Kidney tubule cell (primary cell): ENCODE measurements around the gene WDR35.
"Not testable (repeated sequence)": the region's sequence is repeated elsewhere in the genome, so short reads cannot be mapped to it uniquely, and the experiment has no call there.

ENCODE experiments used
- DNase-seq: peaks from one replicate; pipeline ENCODE4 v3.0.0-alpha.2; 2018; ENCODE audit warnings: low spot score

Gene WDR35

GRCh38 chr2:19942199-19942598 lies 47.7 kb downstream of the WDR35 start:
- no peak for DNase-seq

GRCh38 chr2:19937004-19937403 lies 52.9 kb downstream of the WDR35 start:
- DNase-seq, result no peak

DNA sequence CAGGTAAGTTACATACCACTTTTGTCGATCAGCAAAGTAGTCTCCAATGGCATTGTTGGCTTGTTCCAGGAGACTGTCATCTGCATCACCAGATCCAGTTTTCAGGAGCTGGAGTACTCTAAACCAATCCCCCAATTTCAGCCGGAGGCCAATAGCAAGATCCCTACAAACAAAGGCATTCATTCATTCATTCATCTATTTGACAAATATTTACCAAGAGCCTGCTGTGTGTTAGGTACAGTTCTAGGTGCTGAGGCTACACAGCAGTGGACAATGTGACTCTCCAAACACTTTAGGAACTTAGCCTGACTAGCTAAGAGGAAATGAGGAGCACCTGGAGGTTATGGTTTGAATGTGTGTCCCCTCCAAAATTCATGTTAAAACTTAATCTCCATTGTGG lies 53.7 kb downstream of the WDR35 start:
- DNase-seq, result no peak

DNA sequence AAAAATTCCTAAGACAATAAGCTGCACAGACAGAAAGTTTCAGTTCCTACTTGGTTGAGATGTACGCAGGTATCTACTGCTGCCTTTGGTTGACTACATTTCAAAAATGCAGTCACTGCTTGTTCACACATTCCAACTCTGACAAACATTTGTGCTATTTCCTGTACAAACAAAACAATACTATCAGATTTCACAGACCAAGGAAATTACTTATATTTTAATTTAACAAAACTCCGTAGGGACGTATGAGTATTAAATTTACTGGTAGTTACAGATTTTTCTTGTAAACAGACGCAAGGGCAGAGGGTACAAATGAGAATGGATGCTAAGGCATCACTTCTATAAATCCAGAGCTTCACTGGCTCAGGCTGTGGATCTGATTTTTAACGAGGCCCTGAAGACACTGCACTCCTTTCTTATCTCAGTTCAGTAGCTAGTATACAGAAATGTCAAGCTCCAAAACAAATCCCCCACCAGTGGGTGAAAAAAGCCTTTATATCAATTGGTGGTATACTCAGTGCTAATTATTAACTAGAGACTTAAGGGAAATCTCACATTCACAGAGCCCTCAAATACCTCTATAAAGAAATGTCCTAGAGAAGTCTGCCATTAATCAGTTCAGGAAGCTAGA lies 56.4 kb downstream of the WDR35 start:
- DNase-seq, result peak; percentile 90

DNA sequence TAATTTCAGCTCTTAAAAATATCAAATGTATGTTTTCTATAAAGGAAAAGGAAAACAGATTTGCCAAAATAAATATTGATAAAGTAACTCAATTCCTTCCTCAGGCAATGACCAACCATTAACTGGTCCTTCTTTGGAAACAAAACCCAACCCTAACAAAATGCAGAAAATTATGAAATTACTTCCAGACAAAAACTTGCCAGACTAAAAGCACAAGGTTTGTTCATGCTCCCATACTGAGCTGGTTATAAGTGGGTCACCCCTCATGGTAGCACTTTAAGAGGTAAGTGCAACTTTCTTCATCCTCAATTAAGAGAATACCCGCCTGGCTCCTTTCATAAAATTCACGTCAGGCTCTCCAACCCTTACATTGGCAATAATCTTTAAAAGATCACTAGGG lies 57.0 kb downstream of the WDR35 start:
- DNase-seq, result no peak

DNA sequence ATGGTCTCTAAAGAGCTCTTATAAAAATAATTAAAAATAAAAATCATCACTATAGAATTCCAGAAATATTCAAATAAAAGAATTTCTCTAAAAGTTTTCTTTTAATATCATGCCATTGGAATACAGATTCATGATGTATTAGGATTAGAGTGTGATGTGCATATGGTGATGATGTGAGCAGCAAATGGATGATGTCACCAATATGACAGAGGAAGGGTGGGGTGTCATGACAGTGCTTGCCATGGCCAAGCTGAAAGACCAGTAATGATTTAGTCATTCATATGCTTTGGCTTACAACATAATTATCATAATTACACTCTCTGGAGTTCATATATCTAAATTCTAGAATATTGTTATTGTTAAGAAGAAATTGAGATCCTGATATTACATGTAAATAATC lies 60.7 kb downstream of the WDR35 start:
- DNase-seq, result no peak

DNA sequence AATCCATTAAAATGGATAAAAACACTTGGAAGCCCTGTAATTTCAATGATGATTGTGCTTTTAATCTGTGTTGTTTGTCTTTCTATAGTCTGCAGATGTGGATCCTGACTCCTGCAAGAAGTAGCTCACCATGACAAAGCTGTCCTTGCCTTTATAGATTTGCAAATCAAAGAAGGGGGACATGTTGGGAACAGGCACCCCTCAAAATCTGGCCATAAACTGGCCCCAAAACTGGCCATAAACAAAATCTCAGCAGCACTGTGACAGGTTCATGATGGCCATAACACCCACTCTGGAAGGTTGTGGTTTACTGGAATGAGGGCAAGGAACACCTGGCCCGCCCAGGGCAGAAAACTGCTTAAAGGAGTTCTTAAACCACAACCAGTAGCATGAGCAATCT lies 62.1 kb downstream of the WDR35 start:
- DNase-seq, result not testable (repeated sequence)

DNA sequence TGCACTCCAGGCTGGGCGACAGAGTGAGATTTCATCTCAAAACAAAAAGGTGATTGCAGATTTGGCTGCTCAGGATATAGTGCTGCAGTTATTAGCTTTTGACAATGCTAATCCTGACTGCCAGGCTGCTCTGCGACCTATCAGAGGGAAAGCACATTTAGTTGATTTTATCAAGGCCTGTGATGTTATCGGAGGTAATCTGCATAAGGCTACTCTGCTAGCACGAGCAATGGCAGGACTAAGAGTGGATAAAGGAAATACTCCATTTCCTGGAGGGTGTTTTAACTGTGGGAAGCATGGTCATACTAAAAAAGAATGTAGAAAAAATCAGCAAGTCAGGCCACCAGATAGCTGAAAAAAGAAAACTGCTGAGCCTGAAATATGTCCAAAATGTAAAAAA lies 65.4 kb downstream of the WDR35 start:
- not testable (repeated sequence) for DNase-seq

DNA sequence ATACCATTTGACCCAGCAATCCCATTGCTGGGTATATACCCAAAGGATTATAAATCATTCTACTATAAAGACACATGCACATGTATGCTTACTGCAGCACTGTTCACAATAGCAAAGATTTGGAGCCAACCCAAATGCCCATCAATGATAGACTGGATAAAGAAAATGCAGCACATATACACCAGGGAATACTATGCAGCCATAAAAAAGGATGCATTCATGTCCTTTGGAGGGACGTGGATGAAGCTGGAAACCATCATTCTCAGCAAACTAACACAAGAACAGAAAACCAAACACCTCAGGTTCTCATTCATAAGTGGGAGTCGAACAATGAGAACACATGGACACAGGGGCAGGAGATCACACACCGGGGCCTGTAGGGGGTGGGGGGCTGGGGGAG lies 67.7 kb downstream of the WDR35 start:
- DNase-seq, result not testable (repeated sequence)

DNA sequence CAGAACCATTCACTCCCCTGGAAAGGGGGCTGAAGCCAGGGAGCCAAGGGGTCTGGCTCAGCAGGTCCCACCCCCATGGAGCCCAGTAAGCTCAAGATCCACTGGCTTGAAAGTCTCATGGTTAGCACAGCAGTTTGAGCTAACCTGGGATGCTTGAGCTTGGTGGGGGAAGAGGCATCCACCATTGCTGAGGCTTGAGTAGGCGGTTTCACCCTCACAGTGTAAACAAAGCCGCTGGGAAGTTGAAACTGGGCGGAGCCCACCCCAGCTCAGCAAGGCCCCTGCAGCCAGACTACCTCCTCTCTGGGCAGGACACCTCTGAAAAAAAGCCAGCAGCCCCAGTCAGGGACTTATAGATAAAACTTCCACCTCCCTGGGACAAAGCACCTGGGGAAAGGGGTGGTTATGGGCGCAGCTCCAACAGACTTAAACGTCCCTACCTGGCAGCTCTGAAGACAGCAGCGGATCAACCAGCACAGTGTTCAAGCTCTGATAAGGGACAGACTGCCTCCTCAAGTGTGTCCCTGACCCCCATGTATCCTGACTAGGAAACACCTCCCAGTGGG lies 73.4 kb downstream of the WDR35 start:
- DNase-seq, result no peak

GRCh38 chr2:19914266-19914975 lies 75.5 kb downstream of the WDR35 start:
- DNase-seq, result no peak

DNA sequence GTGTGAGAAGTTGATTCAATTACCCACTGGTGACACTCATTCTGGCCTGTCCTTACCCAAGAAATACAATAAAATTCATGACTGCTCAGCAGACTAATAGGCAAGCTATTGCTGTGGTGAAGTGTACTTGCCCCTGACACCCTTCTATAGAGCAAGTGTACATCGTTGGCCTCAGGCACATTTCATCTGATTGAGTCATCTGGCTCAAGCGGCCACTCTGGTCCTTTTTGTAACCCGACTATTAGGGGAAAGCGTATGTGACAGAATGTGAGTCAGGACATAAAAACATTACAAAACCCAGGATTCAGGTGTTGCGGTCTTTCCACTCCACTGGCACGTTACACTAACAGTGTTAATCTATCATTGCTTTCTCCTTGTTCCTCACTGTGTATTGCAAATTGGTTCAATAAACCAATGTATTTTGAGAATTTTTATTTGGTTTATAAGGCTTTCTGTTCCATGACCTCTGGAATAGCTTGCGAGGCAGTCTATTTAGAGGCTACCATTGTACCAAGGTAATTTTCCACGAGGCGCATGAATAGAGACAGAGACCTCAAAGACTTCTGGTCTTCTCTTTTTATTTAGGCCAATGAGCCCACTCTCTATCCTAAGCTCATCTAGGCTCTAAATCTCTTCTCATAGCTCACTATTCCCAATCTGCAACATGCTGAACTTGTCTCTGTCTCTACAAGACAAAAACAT lies 77.9 kb downstream of the WDR35 start:
- DNase-seq, result peak; percentile 97

GRCh38 chr2:19902216-19902740 lies 87.6 kb downstream of the WDR35 start:
- DNase-seq, result no peak

DNA sequence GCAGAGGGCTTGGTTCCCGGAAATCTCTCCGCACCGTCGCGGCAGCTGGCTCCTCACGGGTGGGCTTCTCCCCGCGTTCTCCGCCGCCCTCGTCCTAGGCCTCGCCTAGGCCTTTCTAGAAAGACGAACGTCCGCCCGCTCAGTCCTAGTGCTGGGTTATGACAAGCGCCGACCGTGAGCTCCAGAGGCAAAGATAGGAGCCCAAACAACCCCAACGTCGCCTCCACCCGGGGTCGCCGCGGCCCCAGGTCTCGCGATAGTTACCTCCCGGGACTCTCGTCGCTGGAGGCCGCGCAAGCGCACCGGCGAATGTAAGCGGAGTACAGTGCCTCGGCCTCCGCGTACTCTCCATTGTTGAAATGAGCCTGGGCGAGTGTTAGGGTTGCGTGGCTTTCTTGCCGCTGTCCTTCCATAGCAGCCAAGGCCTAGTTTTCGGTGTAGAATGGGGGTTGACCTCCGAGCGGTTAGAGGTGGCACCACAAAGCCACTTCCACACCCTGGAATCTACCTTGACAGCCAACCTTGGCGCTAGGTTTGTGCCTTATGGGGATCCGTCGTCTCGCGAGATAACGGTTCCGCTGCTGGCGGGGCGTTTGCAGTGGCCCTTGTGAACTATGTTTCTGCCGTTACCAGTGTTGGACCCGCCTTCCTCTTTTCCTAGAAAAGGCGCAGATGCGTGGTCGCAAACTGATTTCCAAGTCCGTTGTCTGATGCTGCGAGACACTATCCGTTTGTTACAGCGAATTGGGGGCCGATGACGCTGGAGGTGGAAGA lies 88.3 kb downstream of the WDR35 start, which contains the start of gene TTC32:
Gene TTC32, minus strand, starts transcription at position 542 of the 774 bp plus-strand sequence. Its CDS starts 129 bp downstream, at position 413.
- peak; percentile 94 for DNase-seq

DNA sequence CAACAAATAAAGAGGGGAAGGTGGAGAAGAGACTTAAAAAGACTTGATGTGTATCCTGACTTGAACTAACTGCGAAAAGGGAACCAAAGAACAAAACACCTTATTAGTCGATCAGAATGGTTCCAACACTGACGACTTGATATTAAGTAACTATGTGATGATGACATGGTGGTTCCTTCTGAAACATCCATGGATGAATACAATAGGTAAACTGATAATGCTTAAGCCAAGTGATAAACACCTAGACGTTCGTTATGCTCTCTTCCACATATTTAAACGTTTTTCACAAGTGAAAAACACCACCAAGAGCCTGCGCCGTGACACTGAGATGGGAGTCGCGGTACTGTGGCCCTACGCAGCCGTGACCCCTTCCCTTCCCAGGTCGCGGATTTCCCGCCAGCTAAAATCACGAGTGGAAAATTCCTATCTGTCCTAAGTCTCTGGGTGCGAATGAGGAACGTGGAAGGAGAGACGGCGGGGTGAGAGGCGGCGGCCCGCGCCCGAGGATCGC lies 88.9 kb downstream of the WDR35 start:
- peak; percentile 22 for DNase-seq

DNA sequence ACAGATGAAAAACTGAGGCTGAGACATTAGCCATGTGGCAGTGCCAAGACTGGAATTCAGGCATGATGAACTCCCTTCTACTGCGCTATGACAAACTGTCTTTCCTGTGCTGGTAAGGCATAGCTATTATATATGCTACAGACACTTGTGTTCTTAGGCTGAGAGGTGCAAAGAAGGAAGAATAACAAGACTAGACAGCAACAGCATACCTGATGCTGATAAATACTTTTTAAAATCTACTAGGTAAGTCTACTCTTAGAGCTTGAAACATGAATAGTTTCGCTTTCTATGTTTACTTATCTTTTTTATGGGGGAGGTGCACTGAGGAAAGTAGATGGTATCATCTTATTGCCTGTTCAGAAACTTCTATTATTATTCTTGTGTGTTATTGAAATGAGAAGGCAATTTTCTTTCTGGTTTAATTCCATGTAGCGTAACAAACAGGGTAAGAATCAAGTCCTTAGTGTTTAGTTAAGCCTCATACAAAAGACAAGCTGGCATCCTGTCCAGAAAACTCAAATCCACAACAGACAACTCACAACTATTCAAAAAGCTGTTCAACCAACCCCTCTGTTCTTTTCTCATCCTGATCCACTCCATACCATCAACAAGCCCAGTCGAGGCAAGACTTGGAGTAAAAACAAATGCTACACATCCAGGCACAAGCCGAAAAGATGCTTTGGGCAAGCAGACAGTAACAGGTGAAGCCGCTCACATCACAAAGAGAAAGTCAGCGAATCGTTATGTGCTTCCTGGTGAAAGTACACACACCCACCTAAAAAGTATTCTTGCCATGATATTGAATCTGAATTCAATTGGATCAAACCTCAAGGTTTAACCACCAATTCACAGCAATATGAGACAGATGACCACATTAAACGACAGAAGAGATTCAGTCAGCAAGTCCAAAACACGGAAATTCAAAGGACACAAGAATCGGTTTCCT lies 89.6 kb downstream of the WDR35 start:
- peak; percentile 43 for DNase-seq

DNA sequence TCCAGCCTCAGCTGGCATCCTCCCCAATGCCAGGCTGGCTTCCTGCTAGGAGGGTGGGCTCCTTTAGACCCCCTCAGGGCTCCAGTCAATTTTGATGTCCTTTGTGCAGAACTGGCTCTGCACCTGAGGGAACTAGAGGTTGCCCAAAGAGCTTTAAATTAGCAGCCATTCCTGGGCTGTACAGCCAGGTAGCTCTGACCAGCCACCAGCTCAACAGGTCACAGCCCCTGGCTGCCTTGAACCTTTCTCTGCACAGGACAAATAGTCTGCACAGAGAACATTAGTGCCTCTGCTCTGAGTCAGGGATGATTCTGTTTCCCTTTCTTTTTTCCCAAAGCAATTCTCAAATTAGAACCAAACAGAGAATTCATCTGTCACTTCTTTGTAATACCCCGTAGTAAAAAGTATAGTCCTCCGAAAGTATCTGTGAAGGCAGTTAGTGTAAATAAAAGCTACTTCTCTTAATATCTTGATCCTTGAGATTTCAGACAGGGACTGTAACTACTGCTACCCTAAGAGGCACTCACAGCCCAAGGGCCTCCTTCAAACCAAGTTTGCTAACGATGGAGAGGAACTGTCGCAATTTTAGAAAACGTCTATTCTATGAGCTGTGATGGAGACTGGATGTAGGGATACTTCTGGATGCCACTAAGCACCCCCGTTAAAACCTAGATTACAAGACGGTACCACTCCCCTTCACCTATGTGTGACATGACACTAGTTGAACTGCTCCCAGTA lies 91.1 kb downstream of the WDR35 start:
- DNase-seq, result no peak

GRCh38 chr2:19897623-19898245 lies 92.2 kb downstream of the WDR35 start:
- DNase-seq, result no peak

- no peak for DNase-seq
Observed at GRCh38 chr2:19895535-19895934, 94.4 kb downstream of the WDR35 start.
